ENCODE data around the gene KCTD17. TPM values are rescaled to one million over a fixed set of nuclear protein-coding genes. Genes with fewer than 3 reads are reported as not detected.

Gene KCTD17
- total RNA-seq, 1 experiment from 2014 or later: 32.7 TPM

GRCh38 chr22:37107816-37108621, 56.5 kb downstream of the KCTD17 start:
- no peak overlapping the region for H3K27ac ChIP-seq (ENCODE audit: low read length)
- ATAC-seq (no peak), DNase-seq (ENCODE audit: low read depth, low spot score) (no peak)
- H3K27me3 ChIP-seq (ENCODE audit: control insufficient read depth, insufficient read depth, low read length): no peaks in the 10 kb centered on the region
- no peaks in the 10 kb centered on the region for H3K9me3 ChIP-seq (ENCODE audit: control insufficient read depth, insufficient read depth, low read depth, low read length)
- H3K4me1 ChIP-seq (ENCODE audit: control insufficient read depth, insufficient read depth, low read length): no peaks in the 10 kb centered on the region
- TF ChIP-seq TCF7L2 (IDR thresholded peaks at IDR 0.05; ENCODE audit: low read depth, low read length): no peak
- TF ChIP-seq, protein P1, sequence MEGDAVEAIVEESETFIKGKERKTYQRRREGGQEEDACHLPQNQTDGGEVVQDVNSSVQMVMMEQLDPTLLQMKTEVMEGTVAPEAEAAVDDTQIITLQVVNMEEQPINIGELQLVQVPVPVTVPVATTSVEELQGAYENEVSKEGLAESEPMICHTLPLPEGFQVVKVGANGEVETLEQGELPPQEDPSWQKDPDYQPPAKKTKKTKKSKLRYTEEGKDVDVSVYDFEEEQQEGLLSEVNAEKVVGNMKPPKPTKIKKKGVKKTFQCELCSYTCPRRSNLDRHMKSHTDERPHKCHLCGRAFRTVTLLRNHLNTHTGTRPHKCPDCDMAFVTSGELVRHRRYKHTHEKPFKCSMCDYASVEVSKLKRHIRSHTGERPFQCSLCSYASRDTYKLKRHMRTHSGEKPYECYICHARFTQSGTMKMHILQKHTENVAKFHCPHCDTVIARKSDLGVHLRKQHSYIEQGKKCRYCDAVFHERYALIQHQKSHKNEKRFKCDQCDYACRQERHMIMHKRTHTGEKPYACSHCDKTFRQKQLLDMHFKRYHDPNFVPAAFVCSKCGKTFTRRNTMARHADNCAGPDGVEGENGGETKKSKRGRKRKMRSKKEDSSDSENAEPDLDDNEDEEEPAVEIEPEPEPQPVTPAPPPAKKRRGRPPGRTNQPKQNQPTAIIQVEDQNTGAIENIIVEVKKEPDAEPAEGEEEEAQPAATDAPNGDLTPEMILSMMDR (IDR thresholded peaks at IDR 0.05): no peak
- TF ChIP-seq SIN3A (IDR thresholded peaks at IDR 0.05; ENCODE audit: borderline replicate concordance, insufficient read depth, low read depth, low read length): no peak
- no peak for TF ChIP-seq POLR2AphosphoS5 (IDR thresholded peaks at IDR 0.05; ENCODE audit: low read depth, low read length)
- ChIA-PET CTCF (interaction anchor here (0.5 kb wide), 1 partner anchor 92 kb away, joined by 6 read pairs; no protein-coding TSS in a partner anchor), POLR2A (no interaction called here)
- no TSS peak for BruUV-seq (replicated peaks)
- no peak overlapping the region for H3K4me3 ChIP-seq (ENCODE audit: low read depth in 2 of 2, low read length in 2 of 2)
- intact Hi-C loops (cut with micrococcal nuclease; ENCODE audit: unreplicated experiment): no loop called here
- in situ Hi-C loops (cut with HindIII; ENCODE audit: low pct_unique_long_range_greater_than_20kb, low sequenced_read_pairs): no loop called here
- no peaks in the 10 kb centered on the region for H3K36me3 ChIP-seq (ENCODE audit: control insufficient read depth, insufficient read depth, low read length)

GRCh38 chr22:37109242-37109917, 57.8 kb downstream of the KCTD17 start, which contains the start of gene TMPRSS6:
Gene TMPRSS6, minus strand, starts transcription at chr22:37109713. Its CDS starts 6,296 bp downstream, at chr22:37103417.
- POLR2A ChIA-PET: no interaction called here
- no peak for DNase-seq (ENCODE audit: low read depth, low spot score)
- ATAC-seq: no peak
- CTCF ChIA-PET: no interaction called here
- Histone ChIP-seq H3K27me3 (ENCODE audit: control insufficient read depth, insufficient read depth, low read length) (no peaks in the 10 kb centered on the region), H3K4me1 (ENCODE audit: control insufficient read depth, insufficient read depth, low read length) (no peaks in the 10 kb centered on the region), H3K36me3 (ENCODE audit: control insufficient read depth, insufficient read depth, low read length) (no peaks in the 10 kb centered on the region), H3K9me3 (ENCODE audit: control insufficient read depth, insufficient read depth, low read depth, low read length) (no peaks in the 10 kb centered on the region), H3K4me3 (ENCODE audit: low read depth in 2 of 2, low read length in 2 of 2) (no peak within 1 kb of the TSS), H3K27ac (ENCODE audit: low read length) (no peak within 1 kb of the TSS)
- TF ChIP-seq, protein P1 (IDR thresholded peaks at IDR 0.05): no peak
- TF ChIP-seq REST (IDR thresholded peaks at IDR 0.05; ENCODE audit: insufficient read depth in 1 of 2, low read depth in 2 of 2, low read length in 1 of 2) (no peak), SIN3A (IDR thresholded peaks at IDR 0.05; ENCODE audit: borderline replicate concordance, insufficient read depth, low read depth, low read length) (no peak), TCF7L2 (IDR thresholded peaks at IDR 0.05; ENCODE audit: low read depth, low read length) (no peak), POLR2AphosphoS5 (IDR thresholded peaks at IDR 0.05; ENCODE audit: low read depth, low read length) (no peak)
- BruUV-seq (replicated peaks): no TSS peak
- in situ Hi-C loops (cut with HindIII; ENCODE audit: low pct_unique_long_range_greater_than_20kb, low sequenced_read_pairs): no loop called here
- intact Hi-C loops (cut with micrococcal nuclease; ENCODE audit: unreplicated experiment): no loop called here

All from Panc1 (cell line).